SHP77 (cell line): ENCODE results near the gene RBBP4.

Source experiments
- DNase-seq, 2 experiments: peaks; one replicate each; lab custom pipeline; 2025; lab: John Stamatoyannopoulos, UW

Gene RBBP4

GRCh38 chr1:32719681-32720275, 68.8 kb downstream of the RBBP4 start:
- DNase-seq: no peak

- peak; percentile 53 to 65 for DNase-seq
Observed at GRCh38 chr1:32724678-32725614, 73.9 kb downstream of the RBBP4 start.

DNA sequence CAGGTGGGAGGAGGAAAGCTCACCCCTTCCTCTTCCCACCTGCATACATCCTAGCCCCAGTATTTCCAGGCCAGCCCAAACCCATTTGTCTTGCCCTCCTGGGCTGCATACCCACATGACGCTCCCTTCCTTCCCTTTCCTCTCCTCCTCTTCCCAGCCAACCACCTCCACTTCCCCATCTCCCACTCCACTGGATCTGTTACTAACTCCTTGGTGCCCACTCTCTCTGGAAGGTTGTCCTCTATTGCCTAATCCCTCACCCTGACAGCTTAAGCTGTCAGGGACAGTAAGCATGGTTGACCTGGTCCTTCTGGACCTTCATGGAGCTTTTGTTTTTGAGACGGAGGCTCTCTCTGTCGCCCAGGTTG, 74.6 kb downstream of the RBBP4 start:
- no peak for DNase-seq

DNA sequence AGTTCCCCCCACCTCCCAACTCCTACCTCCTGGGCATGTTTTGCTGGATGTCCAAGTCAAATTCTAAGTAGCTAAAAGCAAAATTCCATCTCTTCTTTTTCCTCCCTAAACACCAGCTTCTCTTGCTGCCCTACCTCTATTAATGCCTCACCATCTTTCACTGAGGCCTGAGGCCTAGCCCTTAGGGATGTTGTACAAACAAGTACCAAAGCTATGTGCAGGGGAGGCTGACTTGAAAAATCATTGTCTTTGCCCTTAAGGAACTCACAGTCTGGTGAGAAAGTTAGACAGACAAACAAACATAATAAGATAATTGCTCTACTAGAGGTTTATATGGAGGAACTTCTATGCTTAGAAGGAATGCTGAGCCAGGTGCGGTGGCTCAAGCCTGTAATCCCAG, 76.9 kb downstream of the RBBP4 start:
- no peak for DNase-seq

DNA sequence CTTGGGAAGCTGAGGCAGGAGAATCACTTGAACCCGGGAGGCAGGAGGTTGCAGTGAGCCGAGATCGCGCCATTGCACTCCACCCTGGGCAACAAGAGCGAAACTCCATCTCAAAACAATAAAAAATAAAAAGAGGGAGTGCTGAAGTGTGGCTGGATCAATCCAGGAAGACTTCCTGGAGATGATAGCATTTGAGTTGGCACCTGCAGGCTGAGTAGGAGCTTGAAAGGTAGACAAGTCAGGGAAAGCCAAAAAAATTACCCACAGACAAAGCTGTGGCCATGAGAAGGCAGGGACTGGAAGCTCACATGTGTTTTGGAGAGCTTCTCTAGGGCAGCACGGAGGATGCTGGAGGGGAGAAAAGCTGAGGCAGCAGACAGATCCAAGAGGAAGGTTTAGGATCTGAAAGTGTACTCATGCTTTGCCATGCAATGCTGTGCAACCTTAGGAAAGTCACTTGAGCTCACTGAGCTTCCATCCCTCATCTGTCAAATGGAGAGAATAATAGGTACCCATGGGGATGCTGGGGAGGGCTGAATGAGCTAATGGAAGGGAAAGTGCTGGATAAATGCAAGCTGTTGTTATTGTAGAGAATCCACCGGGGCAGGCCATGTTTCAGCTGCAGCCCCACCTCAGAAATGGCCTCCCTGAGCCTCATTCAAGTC, 77.5 kb downstream of the RBBP4 start:
- DNase-seq: no peak

DNA sequence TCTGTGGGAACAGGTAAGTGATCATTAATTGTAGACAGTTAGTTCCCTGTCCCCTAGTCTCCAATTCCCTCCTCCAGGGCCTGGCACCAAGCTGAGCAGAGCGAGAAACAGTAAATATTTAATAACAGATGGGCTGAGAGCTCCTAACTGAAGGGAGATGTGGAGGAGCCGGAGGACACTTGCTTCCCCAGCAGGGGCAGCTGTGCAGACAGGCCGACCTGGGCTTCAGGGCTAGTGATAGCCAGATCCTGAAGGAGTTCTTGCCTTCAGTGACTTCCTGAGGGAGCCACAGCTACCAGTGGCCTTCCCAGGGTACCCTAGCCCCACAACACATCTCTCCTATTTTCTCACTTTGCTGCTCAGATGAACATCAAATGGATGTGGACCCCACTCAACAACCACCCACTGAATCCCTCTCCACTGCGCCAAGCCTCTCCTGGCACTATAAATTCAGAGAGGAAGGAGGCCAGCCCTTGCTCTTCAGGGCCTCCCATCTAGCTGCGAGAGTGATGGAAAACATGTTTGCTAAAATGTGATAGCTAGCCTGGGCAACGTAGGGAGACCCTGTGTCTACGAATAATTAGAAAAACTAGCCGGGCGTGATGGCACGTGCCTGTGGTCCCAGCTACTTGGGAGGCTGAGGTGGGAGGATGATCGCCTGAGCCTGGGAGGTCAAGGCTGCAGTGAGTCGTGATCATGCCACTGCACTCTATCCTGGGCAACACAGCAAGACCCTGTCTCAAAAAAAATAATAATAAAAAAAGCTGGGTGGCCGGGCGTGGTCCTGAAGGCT, 78.4 kb downstream of the RBBP4 start:
- DNase-seq: no peak

DNA sequence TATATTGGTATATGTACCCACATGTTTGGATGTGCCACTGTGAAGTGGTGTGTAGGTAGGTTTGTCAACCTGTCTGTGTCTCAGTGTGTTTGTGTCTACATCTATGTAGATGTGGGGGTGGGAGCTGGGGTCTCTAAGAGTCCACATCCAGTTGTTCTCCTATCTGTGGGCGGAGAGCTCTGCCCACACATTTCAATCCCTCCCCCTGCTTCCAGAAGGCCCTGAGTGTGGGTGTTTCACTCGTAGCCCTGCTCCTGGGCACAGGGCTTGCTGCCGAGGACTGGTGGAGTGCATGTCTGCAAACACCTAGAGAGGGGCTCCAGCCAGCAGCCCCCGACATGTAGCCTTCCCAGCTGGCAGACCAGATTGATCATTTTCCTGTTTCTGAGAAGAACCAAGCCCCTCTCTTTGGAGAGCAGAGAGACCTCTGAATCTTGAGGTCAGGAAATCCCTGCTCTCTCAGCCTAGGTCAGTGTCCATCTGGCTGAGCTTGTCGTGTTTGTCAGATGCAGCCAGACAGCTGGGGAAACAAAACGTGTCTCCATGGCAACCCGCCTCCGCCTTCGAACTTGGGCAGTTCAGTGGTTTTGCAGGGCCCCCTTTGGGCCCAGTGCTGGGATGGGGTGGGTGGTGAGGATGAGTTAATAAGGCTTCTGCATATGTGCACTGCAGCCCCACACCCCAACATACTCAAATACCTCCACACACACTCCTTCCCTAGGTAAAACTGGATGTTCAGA, 82.7 kb downstream of the RBBP4 start:
- DNase-seq: peak; percentile 68 to 73
